Measurements from ENCODE around the gene MS4A4E.

DNA sequence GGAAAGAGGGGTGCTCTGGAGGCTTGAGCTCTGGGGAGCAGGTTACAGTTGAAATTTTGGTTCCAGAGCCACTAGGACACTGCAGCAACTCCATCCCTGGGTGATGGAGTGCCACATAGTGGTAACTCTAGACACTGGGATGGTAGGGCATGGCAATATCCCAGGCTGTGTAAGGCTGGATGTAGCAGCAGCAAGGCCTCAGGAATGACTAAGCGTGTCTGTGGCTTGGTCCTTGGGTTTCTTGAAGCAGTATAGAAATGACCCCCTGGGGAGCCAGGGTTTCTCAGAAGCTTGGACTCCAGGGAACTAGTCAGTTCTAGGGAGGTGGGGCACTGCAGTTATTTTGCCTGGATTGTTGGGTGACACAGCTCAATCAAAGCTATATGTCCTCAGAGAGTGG, 45.6 kb upstream of the MS4A4E start:
- TF ChIP-seq CTCF (IDR thresholded peaks at IDR 0.05) (no peak), POLR2AphosphoS5 (IDR thresholded peaks at IDR 0.05) (no peak), POLR2A (IDR thresholded peaks at IDR 0.05) (no peak), EP300 (IDR thresholded peaks at IDR 0.05) (no peak)

All from suprapubic skin (tissue), 4 donors.